Measurements from ENCODE around the gene MME. TPM values are rescaled to one million over a fixed set of nuclear protein-coding genes. Genes with fewer than 3 reads are reported as not detected.
"Not testable (repeated sequence)": the region's sequence is repeated elsewhere in the genome, so short reads cannot be mapped to it uniquely, and the experiment has no call there.

The MME gene
- total RNA-seq, 2 donors from 2014 or later: 30.2 to 31.9 TPM

GRCh38 chr3:155129396-155129795 lies 49.3 kb downstream of the MME start:
- 86 to 100% methylated on average over 1 to 2 of the region's 2 CpGs for WGBS, 2 experiments (ENCODE audit: insufficient coverage in 1 of 2, insufficient read length in 1 of 2)
- Mint-ChIP-seq H3K9me3 (no peaks in the 10 kb centered on the region), H3K4me1 (peaks cover 28% of the 10 kb centered on the region), H3K4me3 (no peak overlapping the region), H3K27ac (no peak overlapping the region), H3K36me3 (ENCODE audit: low read depth) (peaks cover 3% of the 10 kb centered on the region), H3K27me3 (ENCODE audit: insufficient read depth) (no peaks in the 10 kb centered on the region)
- no peak for TF ChIP-seq CTCF (conservative IDR thresholded peaks at IDR 0.05)
- peak overlapping the region; percentile 32 for H3K4me3 ChIP-seq (ENCODE audit: low read length)
- peaks cover 3% of the 10 kb centered on the region for H3K36me3 ChIP-seq (ENCODE audit: control insufficient read depth, insufficient read depth, low read length)
- no peak overlapping the region for H3K27ac ChIP-seq (ENCODE audit: low read depth, low read length)
- no peaks in the 10 kb centered on the region for H3K27me3 ChIP-seq (ENCODE audit: control insufficient read depth, insufficient read depth, low read length, poor library complexity, severe bottlenecking)
- peaks cover 4% of the 10 kb centered on the region for H3K9me3 ChIP-seq (ENCODE audit: control insufficient read depth, low read length)
- H3K9ac ChIP-seq (ENCODE audit: extremely low read depth, low read length, poor library complexity, severe bottlenecking): no peak overlapping the region
- DNase-seq: no peak
- no peaks in the 10 kb centered on the region for H3K4me1 ChIP-seq (ENCODE audit: control insufficient read depth, insufficient read depth, low read length)

GRCh38 chr3:155130001-155130400 lies 49.9 kb downstream of the MME start:
- peaks cover 4% of the 10 kb centered on the region for H3K36me3 ChIP-seq (ENCODE audit: control insufficient read depth, insufficient read depth, low read length)
- no peak overlapping the region for H3K27ac ChIP-seq (ENCODE audit: low read depth, low read length)
- Mint-ChIP-seq H3K27me3 (ENCODE audit: insufficient read depth) (no peaks in the 10 kb centered on the region), H3K4me3 (no peak overlapping the region), H3K27ac (no peak overlapping the region), H3K36me3 (ENCODE audit: low read depth) (peaks cover 3% of the 10 kb centered on the region), H3K9me3 (no peaks in the 10 kb centered on the region), H3K4me1 (peaks cover 31% of the 10 kb centered on the region)
- peaks cover 6% of the 10 kb centered on the region for H3K9me3 ChIP-seq (ENCODE audit: control insufficient read depth, low read length)
- H3K9ac ChIP-seq (ENCODE audit: extremely low read depth, low read length, poor library complexity, severe bottlenecking): no peak overlapping the region
- no peak overlapping the region for H3K4me3 ChIP-seq (ENCODE audit: low read length)
- no peak for TF ChIP-seq CTCF (conservative IDR thresholded peaks at IDR 0.05)
- no peaks in the 10 kb centered on the region for H3K4me1 ChIP-seq (ENCODE audit: control insufficient read depth, insufficient read depth, low read length)
- no peak for DNase-seq
- no peaks in the 10 kb centered on the region for H3K27me3 ChIP-seq (ENCODE audit: control insufficient read depth, insufficient read depth, low read length, poor library complexity, severe bottlenecking)

GRCh38 chr3:155131104-155131503 lies 51.0 kb downstream of the MME start:
- no peak for DNase-seq
- no peaks in the 10 kb centered on the region for H3K27me3 Mint-ChIP-seq (ENCODE audit: insufficient read depth)
- Histone ChIP-seq H3K4me1 (ENCODE audit: control insufficient read depth, insufficient read depth, low read length) (no peaks in the 10 kb centered on the region), H3K9ac (ENCODE audit: extremely low read depth, low read length, poor library complexity, severe bottlenecking) (no peak overlapping the region), H3K27me3 (ENCODE audit: control insufficient read depth, insufficient read depth, low read length, poor library complexity, severe bottlenecking) (no peaks in the 10 kb centered on the region), H3K27ac (ENCODE audit: low read depth, low read length) (no peak overlapping the region), H3K9me3 (ENCODE audit: control insufficient read depth, low read length) (peaks cover 6% of the 10 kb centered on the region), H3K4me3 (ENCODE audit: low read length) (no peak overlapping the region), H3K36me3 (ENCODE audit: control insufficient read depth, insufficient read depth, low read length) (peaks cover 4% of the 10 kb centered on the region)
- no peak overlapping the region for H3K4me3 Mint-ChIP-seq
- H3K27ac Mint-ChIP-seq: no peak overlapping the region
- WGBS, 2 experiments (ENCODE audit: insufficient coverage in 1 of 2, insufficient read length in 1 of 2): 89 to 92% methylated on average over 4 of the region's 4 CpGs
- no peaks in the 10 kb centered on the region for H3K36me3 Mint-ChIP-seq (ENCODE audit: low read depth)
- no peak for TF ChIP-seq CTCF (conservative IDR thresholded peaks at IDR 0.05)
- no peaks in the 10 kb centered on the region for H3K9me3 Mint-ChIP-seq
- H3K4me1 Mint-ChIP-seq: peaks cover 35% of the 10 kb centered on the region

GRCh38 chr3:155134311-155134710 lies 54.2 kb downstream of the MME start:
- H3K27ac ChIP-seq (ENCODE audit: low read depth, low read length); H3K27me3 ChIP-seq (ENCODE audit: control insufficient read depth, insufficient read depth, low read length, poor library complexity, severe bottlenecking); H3K9ac ChIP-seq (ENCODE audit: extremely low read depth, low read length, poor library complexity, severe bottlenecking); H3K36me3 Mint-ChIP-seq (ENCODE audit: low read depth); H3K9me3 ChIP-seq (ENCODE audit: control insufficient read depth, low read length); H3K36me3 ChIP-seq (ENCODE audit: control insufficient read depth, insufficient read depth, low read length); H3K9me3 Mint-ChIP-seq; H3K27me3 Mint-ChIP-seq (ENCODE audit: insufficient read depth); H3K4me3 ChIP-seq (ENCODE audit: low read length); DNase-seq; H3K4me1 ChIP-seq (ENCODE audit: control insufficient read depth, insufficient read depth, low read length); H3K4me3 Mint-ChIP-seq; H3K27ac Mint-ChIP-seq: not testable (repeated sequence)
- peaks cover 29% of the 10 kb centered on the region for H3K4me1 Mint-ChIP-seq
- WGBS, 2 experiments (ENCODE audit: insufficient coverage in 1 of 2, insufficient read length in 1 of 2): 60 to 67% methylated on average over 1 of the region's 1 CpG
